ENCODE results near the gene IQCM. TPM values are rescaled to one million over a fixed set of nuclear protein-coding genes. Genes with fewer than 3 reads are reported as not detected.

The IQCM gene
- polyA plus RNA-seq, 1 of the 3 experiments (the other 2 are of a cell fraction): not detected

DNA sequence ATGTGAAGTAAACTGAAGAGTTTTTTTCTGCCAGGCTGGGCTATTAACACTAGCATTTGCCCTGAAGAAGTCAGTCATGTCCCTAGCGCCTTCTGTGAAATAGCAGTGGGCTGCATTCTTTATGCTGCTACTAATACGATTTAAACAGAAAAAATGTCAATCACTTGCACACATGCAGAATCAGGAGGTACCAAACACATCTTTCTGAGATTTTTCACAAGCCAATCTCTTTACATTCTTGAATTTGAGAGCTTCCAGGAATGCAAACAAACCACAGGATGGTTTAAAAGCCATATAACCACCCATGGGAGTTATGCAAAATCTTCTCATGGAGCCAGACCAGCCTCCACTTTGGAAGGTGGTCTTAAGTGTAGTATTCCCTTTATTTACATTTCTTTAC lies 220.1 kb downstream of the IQCM start:
- no peak for TF ChIP-seq RFX5 (IDR thresholded peaks at IDR 0.05; ENCODE audit: low read length)
- no peak for TF ChIP-seq FOXM1 (IDR thresholded peaks at IDR 0.05; ENCODE audit: low read depth)
- TF ChIP-seq NRF1 (IDR thresholded peaks at IDR 0.05; ENCODE audit: low read depth, low read length): no peak
- no peak for TF ChIP-seq MAX (IDR thresholded peaks at IDR 0.05; ENCODE audit: low read depth)
- no peak for TF ChIP-seq GATA2 (CRISPR knock-in tag; IDR thresholded peaks at IDR 0.05)
- TF ChIP-seq FOSL2 (IDR thresholded peaks at IDR 0.05; ENCODE audit: borderline replicate concordance, low read depth): no peak
- TF ChIP-seq, protein P1, sequence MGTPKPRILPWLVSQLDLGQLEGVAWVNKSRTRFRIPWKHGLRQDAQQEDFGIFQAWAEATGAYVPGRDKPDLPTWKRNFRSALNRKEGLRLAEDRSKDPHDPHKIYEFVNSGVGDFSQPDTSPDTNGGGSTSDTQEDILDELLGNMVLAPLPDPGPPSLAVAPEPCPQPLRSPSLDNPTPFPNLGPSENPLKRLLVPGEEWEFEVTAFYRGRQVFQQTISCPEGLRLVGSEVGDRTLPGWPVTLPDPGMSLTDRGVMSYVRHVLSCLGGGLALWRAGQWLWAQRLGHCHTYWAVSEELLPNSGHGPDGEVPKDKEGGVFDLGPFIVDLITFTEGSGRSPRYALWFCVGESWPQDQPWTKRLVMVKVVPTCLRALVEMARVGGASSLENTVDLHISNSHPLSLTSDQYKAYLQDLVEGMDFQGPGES (IDR thresholded peaks at IDR 0.05; ENCODE audit: low read depth, low read length): no peak
- TF ChIP-seq POLR2AphosphoS5 (IDR thresholded peaks at IDR 0.05; ENCODE audit: low read depth, low read length): no peak
- no peak for TF ChIP-seq SMC3 (IDR thresholded peaks at IDR 0.05; ENCODE audit: low read depth, low read length)
- no peak for TF ChIP-seq EZH2phosphoT487 (IDR thresholded peaks at IDR 0.05; ENCODE audit: borderline replicate concordance, low read depth)
- no peak for TF ChIP-seq SIN3A (IDR thresholded peaks at IDR 0.05; ENCODE audit: borderline replicate concordance, low read depth, low read length)
- TF ChIP-seq TCF12 (IDR thresholded peaks at IDR 0.05): no peak
- no peak for TF ChIP-seq NFIC (IDR thresholded peaks at IDR 0.05; ENCODE audit: borderline replicate concordance)
- no peak for TF ChIP-seq ELF1 (IDR thresholded peaks at IDR 0.05)
- TF ChIP-seq GABPA (IDR thresholded peaks at IDR 0.05; ENCODE audit: low read depth): no peak
- no peak for TF ChIP-seq CHD2 (IDR thresholded peaks at IDR 0.05; ENCODE audit: low read length, partially characterized antibody)
- TF ChIP-seq YY1 (IDR thresholded peaks at IDR 0.05; ENCODE audit: low read depth): no peak
- no peak for TF ChIP-seq TEAD4 (IDR thresholded peaks at IDR 0.05; ENCODE audit: borderline replicate concordance, insufficient read depth)
- WGBS (ENCODE audit: low lambda C conversion rate): 6% methylated on average over 2 of the region's 2 CpGs
- H3K4me2 ChIP-seq: no peak overlapping the region
- no peak overlapping the region for H3K27ac ChIP-seq (ENCODE audit: low read depth in 2 of 2, low read length in 1 of 2)
- no peak overlapping the region for H3K4me3 ChIP-seq (ENCODE audit: low read depth in 2 of 2, low read length in 1 of 2)
- H3K79me2 ChIP-seq (ENCODE audit: insufficient read depth): no peaks in the 10 kb centered on the region
- no peaks in the 10 kb centered on the region for H3K36me3 ChIP-seq (replicated peaks in 1 of 2; ENCODE audit: control insufficient read depth in 1 of 2, insufficient read depth in 2 of 2, low read length in 1 of 2)
- ChIA-PET POLR2A (no interaction called here), CTCF (no interaction called here)
- no peaks in the 10 kb centered on the region for H3K4me1 ChIP-seq (ENCODE audit: control insufficient read depth in 1 of 2, insufficient read depth in 2 of 2, low read depth in 1 of 2, low read length in 1 of 2)
- H2AFZ ChIP-seq (ENCODE audit: low read depth): no peak overlapping the region
- no peaks in the 10 kb centered on the region for H3F3A ChIP-seq (replicated peaks; ENCODE audit: insufficient read depth)
- no peaks in the 10 kb centered on the region for H3K9me2 ChIP-seq
- no peak for DNase-seq
- H3K9ac ChIP-seq: no peak overlapping the region
- no peaks in the 10 kb centered on the region for H3K27me3 ChIP-seq (ENCODE audit: insufficient read depth)
- no peaks in the 10 kb centered on the region for H3K9me3 ChIP-seq
- H4K20me1 ChIP-seq (ENCODE audit: insufficient read depth): no peaks in the 10 kb centered on the region

DNA sequence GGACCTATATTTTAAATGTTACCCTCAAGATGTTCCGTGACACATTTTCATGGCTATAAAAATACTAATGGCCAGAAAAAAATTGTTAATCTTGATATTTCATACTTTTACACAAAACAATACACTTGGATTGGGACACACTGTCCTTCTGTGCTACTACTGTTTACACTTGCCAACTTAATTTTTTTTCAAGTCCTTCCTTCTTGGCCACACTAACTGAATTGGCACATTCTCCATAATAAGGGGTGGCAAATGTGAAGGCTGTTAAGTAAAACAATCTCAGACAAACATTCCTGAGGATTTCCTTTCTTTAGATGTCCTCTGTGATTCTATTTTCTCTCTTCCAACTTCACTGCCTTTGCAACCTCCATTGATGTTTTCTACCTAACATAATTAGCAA lies 225.8 kb downstream of the IQCM start:
- 4% methylated on average over 1 of the region's 1 CpG for WGBS (ENCODE audit: low lambda C conversion rate)
- ChIA-PET CTCF (no interaction called here), POLR2A (no interaction called here)
- Histone ChIP-seq H3K4me3 (ENCODE audit: low read depth in 2 of 2, low read length in 1 of 2) (no peak overlapping the region), H3K27ac (ENCODE audit: low read depth in 2 of 2, low read length in 1 of 2) (no peak overlapping the region), H3K79me2 (ENCODE audit: insufficient read depth) (no peaks in the 10 kb centered on the region), H3K36me3 (replicated peaks in 1 of 2; ENCODE audit: control insufficient read depth in 1 of 2, insufficient read depth in 2 of 2, low read length in 1 of 2) (no peaks in the 10 kb centered on the region), H3K9me2 (no peaks in the 10 kb centered on the region), H3K4me2 (no peak overlapping the region), H3K9me3 (no peaks in the 10 kb centered on the region), H3K9ac (no peak overlapping the region), H3K27me3 (ENCODE audit: insufficient read depth) (no peaks in the 10 kb centered on the region), H4K20me1 (ENCODE audit: insufficient read depth) (no peaks in the 10 kb centered on the region), H2AFZ (ENCODE audit: low read depth) (no peak overlapping the region), H3K4me1 (ENCODE audit: control insufficient read depth in 1 of 2, insufficient read depth in 2 of 2, low read depth in 1 of 2, low read length in 1 of 2) (no peaks in the 10 kb centered on the region), H3F3A (replicated peaks; ENCODE audit: insufficient read depth) (no peaks in the 10 kb centered on the region)
- DNase-seq: no peak
- TF ChIP-seq USF2 (IDR thresholded peaks at IDR 0.05; ENCODE audit: borderline replicate concordance, low read depth, low read length) (no peak), EZH2phosphoT487 (IDR thresholded peaks at IDR 0.05; ENCODE audit: borderline replicate concordance, low read depth) (no peak), MXI1 (IDR thresholded peaks at IDR 0.05; ENCODE audit: low read depth, low read length) (no peak), FOXJ3 (CRISPR knock-in tag; IDR thresholded peaks at IDR 0.05) (no peak), SIN3A (IDR thresholded peaks at IDR 0.05; ENCODE audit: borderline replicate concordance, low read depth, low read length) (no peak), FOSL2 (IDR thresholded peaks at IDR 0.05; ENCODE audit: borderline replicate concordance, low read depth) (no peak), SMC3 (IDR thresholded peaks at IDR 0.05; ENCODE audit: low read depth, low read length) (no peak), TAF1 (IDR thresholded peaks at IDR 0.05; ENCODE audit: borderline replicate concordance, low read depth, low read length) (no peak), TEAD4 (IDR thresholded peaks at IDR 0.05; ENCODE audit: borderline replicate concordance, insufficient read depth) (no peak), NFIC (IDR thresholded peaks at IDR 0.05; ENCODE audit: borderline replicate concordance) (no peak), RAD21 (IDR thresholded peaks at IDR 0.05; ENCODE audit: low read length) (no peak)
- TF ChIP-seq, protein P2, sequence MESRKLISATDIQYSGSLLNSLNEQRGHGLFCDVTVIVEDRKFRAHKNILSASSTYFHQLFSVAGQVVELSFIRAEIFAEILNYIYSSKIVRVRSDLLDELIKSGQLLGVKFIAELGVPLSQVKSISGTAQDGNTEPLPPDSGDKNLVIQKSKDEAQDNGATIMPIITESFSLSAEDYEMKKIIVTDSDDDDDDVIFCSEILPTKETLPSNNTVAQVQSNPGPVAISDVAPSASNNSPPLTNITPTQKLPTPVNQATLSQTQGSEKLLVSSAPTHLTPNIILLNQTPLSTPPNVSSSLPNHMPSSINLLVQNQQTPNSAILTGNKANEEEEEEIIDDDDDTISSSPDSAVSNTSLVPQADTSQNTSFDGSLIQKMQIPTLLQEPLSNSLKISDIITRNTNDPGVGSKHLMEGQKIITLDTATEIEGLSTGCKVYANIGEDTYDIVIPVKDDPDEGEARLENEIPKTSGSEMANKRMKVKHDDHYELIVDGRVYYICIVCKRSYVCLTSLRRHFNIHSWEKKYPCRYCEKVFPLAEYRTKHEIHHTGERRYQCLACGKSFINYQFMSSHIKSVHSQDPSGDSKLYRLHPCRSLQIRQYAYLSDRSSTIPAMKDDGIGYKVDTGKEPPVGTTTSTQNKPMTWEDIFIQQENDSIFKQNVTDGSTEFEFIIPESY (IDR thresholded peaks at IDR 0.05; ENCODE audit: borderline replicate concordance, low read depth): no peak

Measured in SK-N-SH (cell line).